GM21825 (cell line): ENCODE results near the gene HOXD4.

Experiments used
- ATAC-seq: cut with Tn5 transposase; IDR thresholded peaks from one replicate; pipeline ENCODE4 v1.9.1; 2021; ENCODE audit warnings: mild to moderate bottlenecking, moderate library complexity; ENCODE audit not compliant: unreplicated experiment

HOXD4 gene

GRCh38 chr2:176126929-176127773, 24.2 kb upstream of the HOXD4 start:
- ATAC-seq, result no peak

GRCh38 chr2:176127774-176128072, 23.6 kb upstream of the HOXD4 start:
- no peak for ATAC-seq

- no peak for ATAC-seq
These were observed 23.0 kb upstream of the HOXD4 start for GRCh38 chr2:176128172-176128981.

GRCh38 chr2:176128982-176129796, 22.2 kb upstream of the HOXD4 start, which contains the start of gene HOXD8:
TSS of gene HOXD8 (plus strand) at chr2:176129705. CDS start at chr2:176130367, 662 bp downstream.
- no peak for ATAC-seq

- no peak for ATAC-seq
These were observed 21.6 kb upstream of the HOXD4 start for GRCh38 chr2:176129813-176130146.

- no peak for ATAC-seq
These were observed 21.0 kb upstream of the HOXD4 start for GRCh38 chr2:176130147-176130956.

- no peak for ATAC-seq
These were observed 20.1 kb upstream of the HOXD4 start for GRCh38 chr2:176130957-176131847.

- ATAC-seq, result no peak
These were observed 19.5 kb upstream of the HOXD4 start for GRCh38 chr2:176131848-176132158.

GRCh38 chr2:176132205-176133171, 18.9 kb upstream of the HOXD4 start:
- ATAC-seq, result no peak

GRCh38 chr2:176133389-176133788, 18.0 kb upstream of the HOXD4 start:
- ATAC-seq, result no peak

- no peak for ATAC-seq
These were observed 17.3 kb upstream of the HOXD4 start for GRCh38 chr2:176134035-176134434.

GRCh38 chr2:176135035-176135440, 16.3 kb upstream of the HOXD4 start:
- no peak for ATAC-seq

- ATAC-seq, result no peak
These were observed 14.7 kb upstream of the HOXD4 start for GRCh38 chr2:176136374-176137251.

- ATAC-seq, result no peak
These were observed 14.1 kb upstream of the HOXD4 start for GRCh38 chr2:176137252-176137580.

- no peak for ATAC-seq
These were observed 13.4 kb upstream of the HOXD4 start for GRCh38 chr2:176137906-176138305.

GRCh38 chr2:176138526-176138922, 12.8 kb upstream of the HOXD4 start:
- ATAC-seq, result no peak

GRCh38 chr2:176138923-176139660, 12.3 kb upstream of the HOXD4 start:
- ATAC-seq, result no peak
